Uterus (tissue), 2 donors: ENCODE measurements around the gene VCAM1.

Experiments used
- POLR2A ChIP-seq, 2 donors: fragments of 450-650 bp; IDR thresholded peaks; one replicate each; pipeline ENCODE4 v1.6.1; 2016; ENCODE audit warnings: antibody characterized with exemption in 2 of 2, mild to moderate bottlenecking in 1 of 2, moderate library complexity in 1 of 2
- TF ChIP-seq, protein P1 (sequence below), 4 experiments: fragments of 200-600 bp in 2 of 4; fragments of 450-650 bp in 2 of 4; sonication (generic) in 2 of 4; IDR thresholded peaks; one replicate each; pipeline ENCODE4 v1.5.1; 2016 to 2019; ENCODE audit warnings: antibody characterized with exemption in 4 of 4, mild to moderate bottlenecking in 2 of 4, moderate library complexity in 1 of 4

DNA sequence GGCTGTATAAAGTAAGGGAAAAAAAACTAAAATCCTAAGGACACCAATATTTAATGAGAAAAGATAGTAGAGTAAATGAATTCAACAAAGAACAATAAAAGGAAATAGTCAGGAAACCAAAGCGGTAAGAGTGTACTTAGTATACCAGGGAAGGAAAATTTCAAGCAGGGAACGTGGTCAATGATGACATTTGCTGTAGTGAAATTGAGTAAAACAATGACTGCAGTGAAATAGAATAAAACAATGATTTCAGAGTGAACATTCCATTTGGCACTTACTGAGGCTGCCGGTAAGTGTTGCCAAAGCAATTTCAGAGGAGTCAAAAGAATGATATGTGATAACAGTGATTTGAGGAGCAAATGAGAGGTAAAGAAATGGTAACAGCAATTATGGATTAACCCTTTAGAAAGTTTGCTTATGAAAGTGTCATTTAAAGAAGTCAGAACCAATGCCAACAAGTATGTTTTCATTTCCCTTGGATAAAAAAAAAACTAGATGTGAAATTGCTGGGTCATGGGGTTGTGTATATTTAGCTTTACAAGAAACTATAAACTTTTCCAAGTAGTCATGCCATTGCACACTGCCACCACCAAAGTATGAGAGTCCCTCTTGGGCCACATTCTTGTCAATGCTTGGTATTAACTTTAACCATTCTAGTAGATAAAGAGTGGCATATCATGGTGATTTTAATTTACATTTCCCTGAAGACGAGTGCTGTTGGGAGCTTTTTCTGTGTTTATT is 50.5 kb downstream of the VCAM1 start:
- TF ChIP-seq, protein P1, sequence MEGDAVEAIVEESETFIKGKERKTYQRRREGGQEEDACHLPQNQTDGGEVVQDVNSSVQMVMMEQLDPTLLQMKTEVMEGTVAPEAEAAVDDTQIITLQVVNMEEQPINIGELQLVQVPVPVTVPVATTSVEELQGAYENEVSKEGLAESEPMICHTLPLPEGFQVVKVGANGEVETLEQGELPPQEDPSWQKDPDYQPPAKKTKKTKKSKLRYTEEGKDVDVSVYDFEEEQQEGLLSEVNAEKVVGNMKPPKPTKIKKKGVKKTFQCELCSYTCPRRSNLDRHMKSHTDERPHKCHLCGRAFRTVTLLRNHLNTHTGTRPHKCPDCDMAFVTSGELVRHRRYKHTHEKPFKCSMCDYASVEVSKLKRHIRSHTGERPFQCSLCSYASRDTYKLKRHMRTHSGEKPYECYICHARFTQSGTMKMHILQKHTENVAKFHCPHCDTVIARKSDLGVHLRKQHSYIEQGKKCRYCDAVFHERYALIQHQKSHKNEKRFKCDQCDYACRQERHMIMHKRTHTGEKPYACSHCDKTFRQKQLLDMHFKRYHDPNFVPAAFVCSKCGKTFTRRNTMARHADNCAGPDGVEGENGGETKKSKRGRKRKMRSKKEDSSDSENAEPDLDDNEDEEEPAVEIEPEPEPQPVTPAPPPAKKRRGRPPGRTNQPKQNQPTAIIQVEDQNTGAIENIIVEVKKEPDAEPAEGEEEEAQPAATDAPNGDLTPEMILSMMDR (IDR thresholded peaks at IDR 0.05), result no peak
- no peak for TF ChIP-seq POLR2A (IDR thresholded peaks at IDR 0.05)
